HL-60/S4 (cell line): ENCODE data around the gene SIRPD.
"Not testable (repeated sequence)": the region's sequence is repeated elsewhere in the genome, so short reads cannot be mapped to it uniquely, and the experiment has no call there.

ENCODE experiments used
- in situ Hi-C: fragments of 300-500 bp; cut with MboI; formaldehyde crosslinking; loops from 2 replicates; pipeline ENCODE4 v1.14.3; 2022; ENCODE audit warnings: low sequenced_read_pairs

SIRPD gene

DNA sequence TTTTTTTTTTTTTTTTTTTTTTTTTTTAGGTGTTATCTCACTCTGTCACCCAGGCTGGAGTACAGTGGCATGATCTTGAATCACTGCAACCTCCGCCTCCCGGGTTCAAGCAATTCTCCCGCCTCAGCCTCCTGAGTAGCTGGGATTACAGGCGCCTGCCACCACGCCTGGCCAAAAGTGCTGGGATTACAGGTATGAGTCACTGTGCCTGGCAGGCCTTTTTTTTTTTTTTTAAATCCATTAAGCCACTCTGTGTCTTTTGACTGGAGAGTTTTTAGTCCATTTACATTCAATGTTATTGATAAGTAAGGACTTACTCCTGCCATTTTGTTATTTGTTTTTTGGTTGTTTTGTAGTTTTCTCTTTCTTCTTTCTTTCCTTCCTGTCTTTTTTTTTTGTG lies 60.1 kb downstream of the SIRPD start:
- in situ Hi-C loops: not testable (repeated sequence)

DNA sequence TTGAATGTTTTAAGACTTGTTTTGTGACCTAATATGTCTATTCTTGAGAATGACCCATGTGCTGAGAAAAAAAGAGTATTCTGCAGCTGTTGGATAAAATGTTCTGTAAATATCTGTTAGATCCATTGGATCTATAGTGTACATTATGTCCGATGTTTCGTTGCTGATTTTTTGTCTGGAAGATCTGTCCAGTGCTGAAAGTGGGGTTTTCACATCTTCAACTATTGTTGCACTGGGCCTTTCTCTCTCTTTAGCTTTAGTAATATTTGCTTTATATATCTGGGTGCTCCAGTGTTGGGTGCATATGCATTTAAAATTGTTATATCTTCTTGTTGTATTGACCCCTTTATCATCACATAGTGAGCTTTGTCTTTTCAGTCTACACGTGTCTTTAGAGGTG lies 60.6 kb downstream of the SIRPD start:
- in situ Hi-C loops: no loop called here

DNA sequence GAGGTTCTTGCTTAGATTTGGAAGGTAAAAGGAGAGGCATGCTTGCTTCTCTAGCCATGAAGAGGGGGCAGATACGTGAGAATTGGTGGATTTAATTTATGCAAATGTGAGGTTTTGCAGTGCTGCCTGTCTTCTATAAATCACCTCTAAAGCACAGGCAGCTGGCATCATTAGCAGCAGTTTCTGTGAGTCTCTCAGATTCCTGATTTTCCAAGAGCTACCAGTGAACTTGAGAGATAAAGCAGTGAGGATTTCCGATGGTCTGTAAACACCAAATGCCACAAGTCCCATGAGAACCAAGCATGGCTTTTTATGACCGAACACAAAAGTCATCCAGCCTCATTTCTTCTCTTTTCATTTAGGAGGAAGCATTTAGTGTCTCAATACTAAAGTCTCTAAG lies 63.1 kb downstream of the SIRPD start:
- in situ Hi-C loops: no loop called here

- in situ Hi-C loops: no loop called here
These were observed 64.0 kb downstream of the SIRPD start for GRCh38 chr20:1493536-1493935.

DNA sequence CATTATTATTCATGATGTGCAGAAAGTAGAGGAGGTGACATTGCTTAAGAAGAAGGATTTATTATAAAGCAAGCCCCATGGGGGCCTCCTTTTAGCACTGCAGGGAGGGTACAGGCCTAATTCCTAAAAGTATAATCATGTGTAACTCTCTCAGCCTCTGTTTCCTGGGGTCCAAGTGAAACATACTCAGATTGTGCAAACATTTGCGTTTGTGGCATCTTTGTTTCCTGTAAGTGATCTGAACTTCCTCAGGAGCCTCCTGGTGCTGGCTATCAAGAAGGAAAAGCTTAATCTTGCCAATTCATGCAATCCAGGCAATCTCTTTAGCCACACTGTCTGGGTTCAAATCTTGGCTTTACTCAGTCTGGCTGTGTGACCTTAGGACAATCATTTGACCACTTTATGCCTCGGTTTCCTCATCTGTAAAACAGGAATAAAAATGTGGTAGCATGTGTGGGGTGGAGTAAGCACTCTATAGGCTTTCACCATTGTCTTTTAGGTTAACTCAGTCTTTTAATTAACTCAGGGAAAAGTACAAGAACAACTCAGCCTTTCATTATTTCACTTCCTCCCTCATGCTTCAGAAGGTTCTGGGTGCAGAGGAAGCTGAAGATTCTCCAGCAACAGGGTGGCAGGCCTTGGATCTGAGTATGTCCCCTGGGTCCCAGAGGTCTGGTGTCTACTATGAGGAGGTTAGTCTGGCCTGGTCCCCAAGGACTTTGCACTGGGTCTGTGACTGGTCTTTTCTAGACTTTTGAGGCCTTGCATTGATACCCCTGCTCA lies 65.5 kb downstream of the SIRPD start:
- in situ Hi-C loops: no loop called here

- in situ Hi-C loops: no loop called here
These were observed 66.1 kb downstream of the SIRPD start, which contains the start of gene SIRPB2 for GRCh38 chr20:1491281-1491840. SIRPB2 (minus strand) TSS chr20:1491420; CDS start chr20:1491359, 61 bp downstream.

DNA sequence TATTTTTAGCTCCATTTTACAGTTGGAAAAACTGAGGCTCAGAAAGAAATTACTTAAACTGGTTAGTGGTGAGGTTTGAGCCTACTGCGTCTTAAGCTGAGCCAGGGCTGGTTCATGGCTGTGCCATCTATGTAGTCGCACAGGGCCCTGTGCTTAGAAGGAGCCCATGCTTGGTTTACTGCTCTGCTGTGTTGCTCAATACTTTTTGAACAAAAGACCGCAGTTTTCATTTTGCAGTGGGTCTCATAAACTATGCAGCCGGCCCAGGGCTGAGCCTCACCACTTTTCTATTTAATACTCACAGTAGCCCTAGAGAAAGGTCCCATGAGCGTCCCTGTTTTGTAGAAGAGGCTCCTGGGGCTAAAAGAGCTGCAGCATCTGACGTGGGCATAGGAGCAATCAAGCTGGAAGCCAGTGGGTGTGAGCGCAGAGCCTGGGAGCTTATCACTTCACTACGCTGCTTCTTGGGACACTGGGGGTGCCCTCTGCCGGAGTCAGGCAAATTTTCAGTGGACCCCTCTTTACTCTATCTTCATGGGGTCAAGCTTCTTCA lies 66.8 kb downstream of the SIRPD start:
- in situ Hi-C loops: no loop called here

GRCh38 chr20:1489764-1490436 lies 67.6 kb downstream of the SIRPD start:
- in situ Hi-C loops: no loop called here

DNA sequence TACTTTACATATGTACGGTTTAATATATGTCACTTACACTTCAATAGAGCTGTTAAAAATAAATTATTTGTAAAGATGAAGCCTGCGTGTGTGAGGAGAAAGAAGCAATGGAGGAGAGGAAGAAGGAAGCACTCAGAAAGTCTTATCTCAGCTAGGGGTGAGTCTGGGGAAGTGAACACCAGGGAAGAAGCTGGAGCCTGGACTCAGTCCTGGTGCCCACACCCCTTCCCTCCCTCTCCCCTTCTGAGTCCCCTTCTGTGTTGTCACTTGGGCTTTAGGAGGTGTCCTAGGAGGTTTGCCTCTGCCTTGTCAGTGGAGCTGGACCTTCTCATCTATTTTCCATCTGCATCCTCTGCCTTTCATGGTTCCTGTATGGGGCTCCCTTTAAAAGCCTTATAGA lies 68.2 kb downstream of the SIRPD start:
- in situ Hi-C loops: no loop called here

GRCh38 chr20:1486566-1486965 lies 70.9 kb downstream of the SIRPD start:
- in situ Hi-C loops: no loop called here

DNA sequence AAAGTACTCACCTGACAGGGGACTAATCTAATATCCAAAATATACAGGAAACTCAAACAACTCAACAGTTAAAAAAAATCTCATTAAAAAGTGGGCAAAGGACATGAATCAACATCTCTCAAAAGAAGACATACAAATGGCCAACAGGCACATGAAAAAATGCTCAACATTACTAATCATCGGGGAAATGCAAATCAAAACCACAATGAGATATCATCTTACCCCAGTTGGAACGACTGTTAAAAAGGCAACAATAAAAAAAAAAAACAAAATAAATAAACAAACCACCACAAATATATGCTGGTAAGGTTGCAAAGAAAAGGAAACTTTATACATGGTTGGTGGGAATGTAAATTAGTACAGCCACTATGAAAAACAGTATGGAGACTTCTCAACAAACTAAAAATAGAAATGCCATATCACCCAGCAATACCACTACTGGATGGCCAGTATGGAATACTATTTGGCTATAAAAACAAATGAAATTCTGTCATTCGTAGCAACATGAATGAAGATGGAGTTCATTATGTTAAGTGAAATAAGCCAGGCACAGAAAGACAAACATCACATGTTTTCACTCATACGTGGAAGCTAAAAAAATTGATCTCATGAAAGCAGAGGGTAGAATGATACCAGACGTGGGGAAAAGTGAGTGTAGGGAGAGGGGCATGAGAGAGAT lies 72.9 kb downstream of the SIRPD start:
- in situ Hi-C loops: no loop called here
